Upper lobe of left lung (tissue), 6 donors: Measurements from ENCODE around the gene EPHA5. TPM values are rescaled to one million over a fixed set of nuclear protein-coding genes. Genes with fewer than 3 reads are reported as not detected.

Experiments used
- ATAC-seq, 2 donors: fragments of 200-7000 bp; cut with Tn5 transposase; one replicate each; pipeline ENCODE4 v1.9.1; 2022; ENCODE audit warnings: mild to moderate bottlenecking in 2 of 2, moderate library complexity in 2 of 2; ENCODE audit not compliant: low FRiP score in 2 of 2
- DNase-seq, 2 donors: peaks; one replicate each; pipeline ENCODE4 v3.0.0-alpha.2; 2019 to 2020
- H3K27ac ChIP-seq, 4 donors: fragments of 200-600 bp; sonication (generic); one replicate each; pipeline ENCODE4 v1.5.1; 2016 to 2019
- H3K27me3 ChIP-seq, 4 donors: fragments of 200-600 bp; sonication (generic); one replicate each; pipeline ENCODE4 v1.5.1; 2017 to 2019
- H3K36me3 ChIP-seq, 4 donors: fragments of 200-600 bp; sonication (generic); one replicate each; pipeline ENCODE4 v1.5.1; 2016 to 2019
- H3K4me1 ChIP-seq, 4 donors: fragments of 200-600 bp; sonication (generic); one replicate each; pipeline ENCODE4 v1.5.1; 2018 to 2019
- H3K4me3 ChIP-seq, 4 donors: fragments of 200-600 bp; sonication (generic); one replicate each; pipeline ENCODE4 v1.5.1; 2017 to 2019; ENCODE audit warnings: mild to moderate bottlenecking in 2 of 4, moderate library complexity in 1 of 4
- H3K9me3 ChIP-seq, 4 donors: fragments of 200-600 bp; sonication (generic); one replicate each; pipeline ENCODE4 v1.5.1; 2018 to 2019
- CTCF ChIP-seq, 6 experiments: fragments of 450-650 bp in 4 of 6; fragments of 200-600 bp in 2 of 6; sonication (generic) in 2 of 6; IDR thresholded peaks; one replicate each; pipeline ENCODE4 v1.5.1; 2016 to 2019; ENCODE audit warnings: antibody characterized with exemption in 6 of 6
- EP300 ChIP-seq, 4 donors: sonication (generic); formaldehyde crosslinking; IDR thresholded peaks; one replicate each; pipeline ENCODE4 v1.5.1; 2017; ENCODE audit warnings: antibody characterized with exemption in 4 of 4, control low read depth in 2 of 4
- POLR2A ChIP-seq, 4 donors: fragments of 450-650 bp; IDR thresholded peaks; one replicate each; pipeline ENCODE4 v1.5.1; 2016 to 2017; ENCODE audit warnings: antibody characterized with exemption in 4 of 4, mild to moderate bottlenecking in 2 of 4
- POLR2AphosphoS5 ChIP-seq, 2 donors: sonication (generic); formaldehyde crosslinking; IDR thresholded peaks; one replicate each; pipeline ENCODE4 v1.5.1; 2017; ENCODE audit warnings: antibody characterized with exemption in 2 of 2
- WGBS, 2 donors: methylation state at CpG; one replicate each; pipeline ENCODE4 v1.1.5; 2017 to 2018; 5-methylcytosine and 5-hydroxymethylcytosine counted together
- total RNA-seq, 6 donors: library from RNA; depleted of rRNA in 4 of 6; stranded (reverse); fragments of >200 nt in 4 of 6; gene quantifications; one replicate each; pipeline versions ENCODE4 v1.1.0 to v1.2.1, GENCODE V29; 2016 to 2021
- donor health status: DM: no; HTN: no; CAD: no; lungs with moderate emphysema.
- donor health status: DM: no; HTN: yes; CAD: no; lungs with severe emphysema.

Gene EPHA5
- total RNA-seq, 6 donors from 2014 or later, result 0.03 to 0.11 TPM; not detected in 4

- ATAC-seq (no peak), DNase-seq (no peak)
- H3K36me3 ChIP-seq, result no peaks in the 10 kb centered on the region
- 79 to 81% methylated on average over 8 of the region's 8 CpGs for WGBS, 2 donors
- TF ChIP-seq POLR2AphosphoS5 (IDR thresholded peaks at IDR 0.05) (no peak), CTCF (IDR thresholded peaks at IDR 0.05) (no peak), POLR2A (IDR thresholded peaks at IDR 0.05) (no peak)
- H3K27me3 ChIP-seq, result no peaks in the 10 kb centered on the region
- H3K4me1 ChIP-seq, result no peaks in the 10 kb centered on the region
- H3K4me3 ChIP-seq, result no peak overlapping the region
- no peak overlapping the region for H3K27ac ChIP-seq
- H3K9me3 ChIP-seq, result no peaks in the 10 kb centered on the region
Measured at GRCh38 chr4:65552057-65552456, 118.2 kb downstream of the EPHA5 start.

DNA sequence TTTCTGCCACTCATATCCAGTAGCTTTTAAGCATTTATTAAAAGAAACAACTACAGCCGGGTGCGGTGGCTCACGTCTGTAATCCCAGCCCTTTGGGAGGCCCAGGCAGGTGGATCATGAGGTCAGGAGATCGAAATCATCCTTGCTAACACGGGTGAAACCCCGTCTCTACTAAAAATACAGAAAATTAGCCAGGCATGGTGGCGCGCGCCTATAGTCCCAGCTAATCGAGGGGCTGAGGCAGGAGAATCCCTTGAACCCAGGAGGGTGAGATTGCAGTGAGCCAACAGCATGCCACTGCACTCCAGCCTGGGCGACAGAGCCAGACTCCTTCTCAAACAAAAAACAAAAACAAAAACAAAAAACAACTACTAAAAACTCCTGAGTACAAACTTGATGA is 119.8 kb downstream of the EPHA5 start:
- TF ChIP-seq POLR2A (IDR thresholded peaks at IDR 0.05) (no peak), CTCF (IDR thresholded peaks at IDR 0.05) (no peak), POLR2AphosphoS5 (IDR thresholded peaks at IDR 0.05) (no peak), EP300 (IDR thresholded peaks at IDR 0.05) (no peak)
- H3K4me1 ChIP-seq, result no peaks in the 10 kb centered on the region
- H3K9me3 ChIP-seq, result no peaks in the 10 kb centered on the region
- H3K27me3 ChIP-seq, result no peaks in the 10 kb centered on the region
- no peak overlapping the region for H3K27ac ChIP-seq
- H3K4me3 ChIP-seq, result no peak overlapping the region
- WGBS, 2 donors, result 85 to 90% methylated on average over 11 of the region's 11 CpGs
- DNase-seq (no peak), ATAC-seq (no peak)
- H3K36me3 ChIP-seq, result no peaks in the 10 kb centered on the region

DNA sequence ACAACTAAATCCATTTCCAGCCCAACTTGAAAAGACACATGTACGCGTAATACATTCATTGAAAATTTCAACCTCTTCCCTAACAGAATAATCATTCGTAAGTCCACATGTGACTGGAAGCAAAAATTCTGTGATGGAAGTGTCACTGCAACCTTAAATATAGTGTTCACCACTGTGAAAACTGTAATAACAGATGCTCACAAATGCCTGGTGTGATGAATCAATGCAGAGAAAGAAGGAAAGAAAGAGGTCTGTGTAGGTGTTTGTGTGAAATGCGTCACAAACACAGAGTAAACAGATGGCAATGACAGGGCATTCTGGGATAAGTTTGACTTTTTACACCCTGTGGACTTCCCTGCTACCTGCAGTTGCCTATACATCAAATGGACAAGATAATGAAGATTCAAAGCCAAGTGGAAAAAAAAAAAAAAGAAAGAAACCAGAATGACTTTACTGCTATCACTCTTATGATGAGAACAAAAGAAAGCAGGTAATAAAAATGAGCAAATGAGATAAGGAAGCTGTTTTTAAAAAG is 123.3 kb downstream of the EPHA5 start:
- Histone ChIP-seq H3K4me1 (no peaks in the 10 kb centered on the region), H3K4me3 (no peak overlapping the region), H3K9me3 (no peaks in the 10 kb centered on the region), H3K27ac (no peak overlapping the region), H3K36me3 (no peaks in the 10 kb centered on the region), H3K27me3 (no peaks in the 10 kb centered on the region)
- WGBS, 2 donors, result 81 to 85% methylated on average over 4 of the region's 4 CpGs
- TF ChIP-seq CTCF (IDR thresholded peaks at IDR 0.05), result no peak
- TF ChIP-seq EP300 (IDR thresholded peaks at IDR 0.05), result no peak
- TF ChIP-seq POLR2AphosphoS5 (IDR thresholded peaks at IDR 0.05), result no peak
- DNase-seq (no peak), ATAC-seq (no peak)

DNA sequence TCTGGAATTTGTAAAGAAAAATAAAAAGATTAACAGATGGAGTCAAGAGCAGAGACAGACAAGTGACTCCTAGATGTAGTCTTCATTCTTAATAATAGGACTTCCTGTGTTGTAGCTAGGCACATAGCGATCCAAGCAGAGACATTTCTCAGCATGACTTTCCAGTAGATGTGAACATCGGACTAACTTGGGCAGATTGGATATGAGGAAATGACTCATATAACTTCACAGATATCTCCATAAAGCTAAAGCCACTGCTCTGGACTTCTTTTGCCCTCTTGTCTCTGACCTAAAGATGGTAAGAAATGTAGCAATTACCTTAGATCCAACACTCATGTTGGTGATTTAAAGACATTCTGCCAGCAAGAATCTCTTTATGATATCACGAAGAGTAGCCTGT is 131.7 kb downstream of the EPHA5 start:
- H3K27me3 ChIP-seq, result no peaks in the 10 kb centered on the region
- H3K36me3 ChIP-seq, result no peaks in the 10 kb centered on the region
- H3K27ac ChIP-seq, result no peak overlapping the region
- no peak overlapping the region for H3K4me3 ChIP-seq
- DNase-seq (no peak), ATAC-seq (no peak)
- H3K4me1 ChIP-seq, result no peaks in the 10 kb centered on the region
- H3K9me3 ChIP-seq, result no peaks in the 10 kb centered on the region
- no peak for TF ChIP-seq CTCF (IDR thresholded peaks at IDR 0.05)
- no peak for TF ChIP-seq POLR2A (IDR thresholded peaks at IDR 0.05)
- no peak for TF ChIP-seq POLR2AphosphoS5 (IDR thresholded peaks at IDR 0.05)
- TF ChIP-seq EP300 (IDR thresholded peaks at IDR 0.05), result no peak
- WGBS, 2 donors, result 67 to 76% methylated on average over 3 of the region's 3 CpGs

DNA sequence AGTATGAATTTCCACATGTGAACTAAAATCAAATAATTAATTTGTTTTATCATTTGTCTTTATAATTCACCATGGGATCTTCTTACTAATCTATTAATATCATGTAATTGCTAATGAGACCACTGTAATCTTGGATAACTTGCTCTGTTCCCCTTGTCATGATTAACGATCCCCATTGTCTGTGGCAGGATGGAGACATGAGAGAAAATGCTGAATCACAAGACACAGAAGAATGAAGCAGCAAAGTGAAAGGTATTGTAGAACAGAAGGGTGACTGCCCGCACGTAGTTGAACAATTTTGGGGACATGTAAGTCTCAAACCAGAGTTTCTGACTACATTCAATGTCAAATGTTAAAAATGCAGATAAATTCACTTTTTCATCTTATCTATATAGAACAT is 135.2 kb downstream of the EPHA5 start:
- H3K36me3 ChIP-seq, result no peaks in the 10 kb centered on the region
- no peak for ATAC-seq
- H3K27me3 ChIP-seq, result no peaks in the 10 kb centered on the region
- WGBS, 2 donors, result 30 to 34% methylated on average over 3 of the region's 3 CpGs
- H3K9me3 ChIP-seq, result no peaks in the 10 kb centered on the region
- no peaks in the 10 kb centered on the region for H3K4me1 ChIP-seq
- no peak overlapping the region for H3K27ac ChIP-seq
- TF ChIP-seq POLR2A (IDR thresholded peaks at IDR 0.05) (no peak), EP300 (IDR thresholded peaks at IDR 0.05) (no peak), POLR2AphosphoS5 (IDR thresholded peaks at IDR 0.05) (no peak), CTCF (IDR thresholded peaks at IDR 0.05) (no peak)
- DNase-seq, result no peak
- H3K4me3 ChIP-seq, result no peak overlapping the region
